SHP77 (cell line): ENCODE data around the gene ACVRL1.

ENCODE experiments used
- DNase-seq, 2 experiments: peaks; one replicate each; lab custom pipeline; 2025; lab: John Stamatoyannopoulos, UW

The ACVRL1 gene

GRCh38 chr12:51915951-51916350, 8.6 kb downstream of the ACVRL1 start:
- DNase-seq: no peak

DNA sequence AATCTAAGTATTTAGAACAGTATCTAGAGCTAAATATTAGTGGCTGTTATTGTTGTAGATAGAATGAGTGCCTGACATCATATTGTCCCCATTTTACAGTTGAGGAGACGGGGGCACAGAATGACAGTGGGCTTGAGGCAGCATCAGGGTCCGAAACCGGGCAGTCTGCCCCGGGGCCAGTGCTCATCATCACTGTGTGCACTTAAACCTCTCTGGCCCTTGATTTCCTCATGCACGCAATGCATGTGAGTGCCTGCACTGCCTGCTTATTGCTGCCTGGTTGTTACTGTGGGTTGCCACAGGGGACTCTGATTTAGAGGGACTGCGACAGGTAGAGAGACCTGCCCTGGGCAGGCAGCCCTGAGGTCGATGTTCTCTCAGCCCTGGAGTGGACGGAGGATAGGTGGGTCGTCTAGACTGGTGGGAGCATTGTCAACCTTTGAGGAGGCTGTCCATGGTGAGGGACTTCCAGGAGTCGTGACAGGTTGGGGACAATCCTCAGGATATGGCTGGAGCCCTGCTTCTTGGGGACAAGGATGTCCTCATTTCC, 9.8 kb downstream of the ACVRL1 start:
- no peak for DNase-seq

GRCh38 chr12:51917746-51918453, 10.6 kb downstream of the ACVRL1 start:
- DNase-seq: no peak

GRCh38 chr12:51920046-51920445, 12.7 kb downstream of the ACVRL1 start:
- DNase-seq: no peak

DNA sequence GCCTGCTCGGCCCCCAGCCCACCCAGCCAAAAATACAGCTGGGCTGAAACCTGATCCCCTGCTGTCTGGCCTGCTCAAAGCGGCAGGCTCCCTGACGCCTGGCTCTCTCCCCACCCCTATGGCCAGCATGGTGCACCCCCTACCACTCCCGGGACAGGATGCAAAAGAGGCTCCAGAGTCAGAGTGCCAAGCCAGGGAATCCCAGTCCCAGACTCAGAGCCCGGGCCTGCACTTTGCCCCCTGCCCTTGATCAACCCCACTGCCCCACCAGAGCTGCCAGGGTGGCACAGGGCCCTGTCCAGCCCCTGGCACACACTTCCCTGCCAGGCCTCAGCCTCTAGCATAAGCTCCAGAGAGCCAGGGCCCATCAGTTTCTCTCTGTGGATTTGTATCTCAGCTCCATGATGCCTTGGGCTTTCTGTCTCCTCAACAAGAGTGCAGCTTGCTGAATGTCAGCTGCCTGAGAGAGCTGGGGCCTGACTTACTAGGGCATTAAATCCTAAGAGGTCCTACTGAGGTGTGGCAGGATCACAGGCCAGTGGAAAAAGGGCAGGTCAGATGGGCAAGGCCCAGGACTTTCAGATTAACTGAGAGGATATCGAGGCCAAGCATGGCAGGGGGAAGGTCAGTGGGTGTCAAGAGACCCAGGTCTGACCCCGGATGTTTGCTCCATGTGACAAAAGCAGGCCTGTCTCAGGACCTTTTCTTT, 13.9 kb downstream of the ACVRL1 start:
- peak in 1 of 2 experiments; percentile 31 for DNase-seq

DNA sequence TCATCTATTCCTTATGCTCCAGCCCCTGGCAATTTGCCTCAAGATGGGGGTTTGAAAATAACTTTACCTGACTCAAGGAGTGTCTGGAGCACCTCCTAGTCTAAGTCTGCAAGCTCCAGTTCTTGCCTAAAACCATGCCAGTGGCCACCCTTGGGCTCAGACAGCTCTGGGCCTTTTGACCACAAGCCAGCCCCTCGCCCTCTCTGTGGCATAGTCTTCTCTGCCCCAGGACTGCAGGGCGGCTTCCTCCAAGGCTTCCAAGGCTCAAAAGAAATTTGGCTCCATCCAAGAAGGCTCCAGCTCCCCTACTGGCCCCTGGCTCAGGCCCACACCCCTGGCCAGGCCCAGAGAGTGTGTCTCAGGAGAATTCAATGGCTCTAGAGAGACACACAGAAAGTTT, 14.8 kb downstream of the ACVRL1 start:
- no peak for DNase-seq

DNA sequence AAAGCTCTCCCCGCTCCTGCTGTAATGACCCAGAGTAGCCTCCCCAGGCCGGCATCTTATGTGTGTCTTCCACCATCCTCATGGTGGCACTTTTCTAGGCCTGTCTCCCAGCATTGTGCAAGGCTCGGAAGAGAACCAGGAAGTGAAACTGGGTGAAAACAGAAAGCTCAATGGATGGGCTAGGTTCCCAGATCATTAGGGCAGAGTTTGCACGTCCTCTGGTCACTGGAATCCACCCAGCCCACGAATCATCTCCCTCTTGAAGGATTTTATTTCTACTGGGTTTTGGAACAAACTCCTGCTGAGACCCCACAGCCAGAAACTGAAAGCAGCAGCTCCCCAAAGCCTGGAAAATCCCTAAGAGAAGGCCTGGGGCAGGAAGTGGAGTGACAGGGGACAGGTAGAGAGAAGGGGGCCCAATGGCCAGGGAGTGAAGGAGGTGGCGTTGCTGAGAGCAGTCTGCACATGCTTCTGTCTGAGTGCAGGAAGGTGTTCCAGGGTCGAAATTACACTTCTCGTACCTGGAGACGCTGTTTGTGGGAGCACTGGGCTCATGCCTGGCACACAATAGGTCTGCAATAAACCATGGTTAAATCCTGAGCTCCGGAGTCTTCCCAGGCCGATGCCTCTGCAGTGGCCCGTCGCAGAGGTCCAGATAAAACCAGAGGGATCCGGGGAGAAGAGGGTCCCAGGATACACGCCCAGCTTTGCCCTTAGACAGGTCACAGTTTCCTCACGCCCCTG, 15.6 kb downstream of the ACVRL1 start:
- DNase-seq: no peak

- DNase-seq: no peak
Measured at GRCh38 chr12:51923506-51924365, 16.4 kb downstream of the ACVRL1 start.

- DNase-seq: no peak
Measured at GRCh38 chr12:51924551-51925319, 17.4 kb downstream of the ACVRL1 start.

DNA sequence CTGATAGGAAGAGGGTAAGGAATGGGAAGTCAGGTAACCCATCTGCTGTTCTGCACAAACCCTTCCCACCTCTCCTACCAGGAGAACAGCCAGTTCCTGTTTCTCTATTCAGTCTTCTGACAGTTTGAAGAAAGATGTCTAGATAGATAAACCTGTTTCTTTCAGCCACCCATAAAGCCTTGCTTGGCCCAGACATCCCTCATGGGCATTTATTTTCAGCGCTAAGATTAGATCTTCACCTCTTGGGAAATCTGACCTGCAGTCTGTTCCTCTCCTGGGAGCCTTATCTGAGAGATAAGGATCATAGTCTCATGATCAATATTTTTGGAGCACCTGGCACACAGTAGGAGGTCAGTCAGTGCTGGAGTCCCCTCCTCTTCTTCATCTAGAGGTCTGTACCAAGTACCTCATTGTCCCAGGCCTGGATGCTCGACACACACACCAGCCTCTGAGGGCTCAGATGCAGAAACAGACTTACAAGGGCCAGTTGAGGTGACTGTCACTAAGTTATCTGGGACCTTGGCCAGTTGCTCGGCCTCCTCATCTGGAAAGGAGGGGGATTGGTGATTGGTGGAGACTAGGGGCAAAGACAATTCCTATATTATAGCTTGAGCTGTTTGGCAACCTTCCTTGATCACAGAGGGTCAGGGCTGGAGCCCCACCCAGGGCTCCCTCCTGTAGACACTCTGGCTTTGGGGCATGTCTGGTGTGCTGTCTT, 18.2 kb downstream of the ACVRL1 start:
- no peak for DNase-seq

- DNase-seq: no peak
Measured at GRCh38 chr12:51926064-51926632, 18.8 kb downstream of the ACVRL1 start.

DNA sequence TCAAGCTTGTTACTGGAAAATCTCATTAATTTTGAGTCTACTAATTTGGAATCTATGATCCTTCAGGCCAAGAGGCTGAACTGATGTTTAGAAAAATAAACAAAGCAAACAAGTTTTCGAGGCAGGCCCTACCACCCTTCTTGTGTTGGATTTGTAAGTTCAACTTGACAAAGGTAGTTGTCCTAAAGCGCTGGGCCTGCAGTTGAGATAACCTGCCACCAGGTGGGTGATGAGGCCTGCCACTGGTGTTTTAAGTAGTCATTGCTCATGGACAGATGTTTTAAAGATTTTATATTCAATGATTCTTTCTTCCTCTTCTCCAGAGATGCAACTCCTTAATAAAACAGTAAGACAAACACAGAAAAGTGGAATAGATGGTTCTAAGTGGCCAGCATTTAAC, 19.4 kb downstream of the ACVRL1 start:
- no peak for DNase-seq

DNA sequence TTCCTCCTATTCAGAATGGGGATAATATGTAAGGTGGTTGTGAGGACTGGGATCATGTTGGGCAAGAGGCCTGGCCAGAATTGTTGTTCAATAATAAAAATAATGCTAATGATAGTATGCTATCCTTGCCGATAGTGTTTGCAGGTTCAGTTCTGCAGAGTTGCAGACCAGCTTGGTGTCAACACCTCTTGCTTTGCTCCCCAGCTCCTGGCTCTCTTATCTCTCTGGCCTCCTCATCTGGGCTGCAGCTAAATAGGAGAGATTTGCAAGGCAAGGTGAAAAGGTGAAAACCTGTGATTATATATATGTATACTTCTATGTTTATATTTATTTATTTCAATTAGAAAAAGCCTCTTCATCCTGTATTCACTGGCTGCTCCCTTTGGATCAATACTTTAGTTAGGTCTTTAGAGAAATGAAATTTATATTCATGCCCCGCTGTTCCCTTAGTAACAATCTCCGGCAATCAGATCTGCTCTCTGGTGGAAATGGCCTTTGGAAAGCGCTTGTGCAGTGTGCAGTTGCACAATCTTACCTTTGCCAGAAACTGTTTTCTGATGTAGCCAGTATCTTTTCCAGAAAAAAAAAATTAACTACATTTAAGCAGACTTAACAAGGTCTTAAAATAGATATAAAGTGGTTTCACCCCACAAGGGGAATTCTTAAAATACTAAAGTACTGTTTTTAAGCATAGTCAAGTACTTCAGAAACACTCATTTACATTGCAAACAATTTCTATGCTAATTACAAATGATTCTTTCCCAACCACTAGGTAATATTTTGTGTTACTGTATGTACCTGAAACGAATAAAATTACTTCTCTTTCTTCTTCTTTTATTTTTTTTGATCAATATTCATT, 25.1 kb downstream of the ACVRL1 start:
- no peak for DNase-seq

- DNase-seq: no peak
Measured at GRCh38 chr12:51934080-51934479, 26.8 kb downstream of the ACVRL1 start.

- no peak for DNase-seq
Measured at GRCh38 chr12:51937926-51938325, 30.6 kb downstream of the ACVRL1 start.

- DNase-seq: no peak
Measured at GRCh38 chr12:51938726-51939125, 31.4 kb downstream of the ACVRL1 start.

DNA sequence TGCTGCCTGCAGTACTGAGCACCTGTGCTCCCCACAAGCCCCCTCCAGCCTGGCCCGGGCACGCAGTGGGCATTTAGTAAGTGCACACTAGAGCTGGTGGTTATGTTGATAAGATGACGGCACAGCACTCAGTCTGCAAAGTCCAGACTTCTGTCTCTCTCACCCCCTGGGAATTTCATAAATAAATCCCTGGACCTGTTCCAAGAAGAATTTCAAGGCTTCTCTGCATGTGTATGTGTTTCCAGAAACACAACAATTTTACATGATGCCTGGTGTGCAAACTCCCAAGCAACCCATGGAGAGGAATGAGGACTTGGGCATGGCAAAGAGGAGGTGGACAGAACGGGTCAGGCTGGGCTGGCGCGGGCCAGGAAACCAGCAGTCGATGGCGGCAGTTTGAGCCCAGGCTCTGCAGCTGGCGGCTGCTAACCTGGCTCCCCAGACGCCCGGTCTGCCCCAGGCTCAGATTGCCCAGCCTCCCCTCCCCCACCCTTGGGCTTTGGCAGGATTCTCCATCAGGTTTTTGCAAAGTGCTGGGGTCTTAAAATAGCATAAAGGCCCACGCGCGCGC, 33.8 kb downstream of the ACVRL1 start:
- DNase-seq: peak in 1 of 2 experiments; percentile 61

DNA sequence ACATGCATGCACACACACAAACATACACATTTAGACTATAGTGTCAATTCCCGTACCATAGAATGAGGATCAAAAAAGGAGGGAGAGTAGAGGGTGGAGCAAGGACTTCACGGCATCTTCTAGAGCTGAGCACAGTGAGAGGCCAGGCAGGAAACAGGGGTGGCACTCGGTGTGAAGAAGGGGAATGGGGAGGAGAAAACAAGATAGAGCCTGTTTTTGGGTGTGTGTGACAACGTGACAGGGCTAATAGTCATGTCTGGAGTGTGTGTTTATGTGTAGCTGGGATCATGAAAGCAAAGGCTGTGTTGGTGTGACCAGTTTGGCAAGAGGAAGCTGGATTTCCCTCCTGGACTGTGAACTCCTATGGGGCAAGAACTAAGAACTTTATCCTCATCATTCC, 34.3 kb downstream of the ACVRL1 start:
- DNase-seq: no peak

- DNase-seq: no peak
Measured at GRCh38 chr12:51942056-51942455, 34.8 kb downstream of the ACVRL1 start.
